ENCODE results near the gene PFKFB4.

DNA sequence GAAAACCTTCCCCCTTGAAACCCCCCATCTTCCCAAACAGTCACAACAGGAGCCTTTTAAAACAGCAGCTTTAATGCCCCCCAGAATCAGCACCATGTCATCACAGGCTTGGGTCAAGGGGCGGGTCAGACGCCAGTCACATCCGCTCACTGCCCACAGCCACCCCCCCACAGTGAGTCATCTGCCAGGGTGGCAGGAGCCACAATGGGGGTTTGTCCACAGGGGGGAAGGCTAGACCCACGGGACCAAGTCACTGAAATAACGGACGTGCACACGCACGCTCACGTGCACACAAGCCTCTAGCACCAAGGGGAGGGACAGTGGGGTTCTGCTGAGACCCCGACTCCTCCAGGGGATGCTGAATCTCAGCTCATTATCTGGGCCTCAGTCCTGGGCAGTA is 7.4 kb upstream of the PFKFB4 start:
- TF ChIP-seq POLR2A (IDR thresholded peaks at IDR 0.05), result no peak
- no peak for TF ChIP-seq POLR2AphosphoS5 (IDR thresholded peaks at IDR 0.05)
- TF ChIP-seq, protein P1, sequence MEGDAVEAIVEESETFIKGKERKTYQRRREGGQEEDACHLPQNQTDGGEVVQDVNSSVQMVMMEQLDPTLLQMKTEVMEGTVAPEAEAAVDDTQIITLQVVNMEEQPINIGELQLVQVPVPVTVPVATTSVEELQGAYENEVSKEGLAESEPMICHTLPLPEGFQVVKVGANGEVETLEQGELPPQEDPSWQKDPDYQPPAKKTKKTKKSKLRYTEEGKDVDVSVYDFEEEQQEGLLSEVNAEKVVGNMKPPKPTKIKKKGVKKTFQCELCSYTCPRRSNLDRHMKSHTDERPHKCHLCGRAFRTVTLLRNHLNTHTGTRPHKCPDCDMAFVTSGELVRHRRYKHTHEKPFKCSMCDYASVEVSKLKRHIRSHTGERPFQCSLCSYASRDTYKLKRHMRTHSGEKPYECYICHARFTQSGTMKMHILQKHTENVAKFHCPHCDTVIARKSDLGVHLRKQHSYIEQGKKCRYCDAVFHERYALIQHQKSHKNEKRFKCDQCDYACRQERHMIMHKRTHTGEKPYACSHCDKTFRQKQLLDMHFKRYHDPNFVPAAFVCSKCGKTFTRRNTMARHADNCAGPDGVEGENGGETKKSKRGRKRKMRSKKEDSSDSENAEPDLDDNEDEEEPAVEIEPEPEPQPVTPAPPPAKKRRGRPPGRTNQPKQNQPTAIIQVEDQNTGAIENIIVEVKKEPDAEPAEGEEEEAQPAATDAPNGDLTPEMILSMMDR (IDR thresholded peaks at IDR 0.05), result no peak
